ENCODE data around the gene PYGM.

DNA sequence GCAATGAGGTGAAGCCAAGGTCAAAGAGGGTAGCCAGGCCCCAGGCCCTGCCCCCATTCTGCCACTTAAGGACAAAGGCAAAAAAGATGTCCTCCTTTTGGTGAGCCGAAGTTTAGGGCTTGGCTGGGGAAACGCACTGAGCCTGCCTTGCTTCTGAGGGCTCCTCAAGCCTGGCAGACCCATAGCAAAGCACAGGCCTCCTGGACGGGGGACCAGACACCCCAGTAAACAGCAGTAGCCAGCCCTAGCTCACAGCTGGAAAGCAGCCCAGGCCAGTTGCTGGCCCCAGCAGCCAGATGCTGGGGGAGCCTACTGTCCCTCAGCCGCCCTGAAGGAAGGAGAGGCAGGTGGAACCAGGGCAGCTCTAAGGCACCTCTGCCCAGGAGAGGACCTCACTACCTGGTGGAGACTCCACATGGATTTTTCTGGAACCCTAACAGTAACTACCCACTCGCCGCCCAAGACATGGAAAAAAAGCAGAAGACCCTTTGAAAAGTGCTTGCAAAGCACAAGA is 3.8 kb upstream of the PYGM start:
- no peak for TF ChIP-seq CTCF (IDR thresholded peaks at IDR 0.05)
- TF ChIP-seq POLR2A (IDR thresholded peaks at IDR 0.05): no peak
